Activated naive CD4-positive, alpha-beta T cell treated with anti-CD3 and anti-CD28 coated beads, Interleukin-2, amount 10 ng/mL, durations not matched to agents 7 days and 5 days (primary cell): ENCODE results near the gene SCAI.
"Not testable (repeated sequence)": the region's sequence is repeated elsewhere in the genome, so short reads cannot be mapped to it uniquely, and the experiment has no call there.

Experiments
- CTCF ChIA-PET: fragments of 350-600 bp; sonication (Branson Sonifier 250); formaldehyde crosslinking; loops from one replicate; lab custom pipeline; 2021; ENCODE audit warnings: antibody characterized with exemption; lab: Charles Lee
- DNase-seq: peaks from one replicate; pipeline ENCODE4 v3.0.0-alpha.2; 2020
- H3K27ac Mint-ChIP-seq: one replicate; pipeline ENCODE4 v1.8.0; 2021; ENCODE audit warnings: mild to moderate bottlenecking, moderate library complexity, mixed read lengths
- H3K27me3 Mint-ChIP-seq: one replicate; pipeline ENCODE4 v1.8.0; 2021; ENCODE audit warnings: mild to moderate bottlenecking, mixed read lengths
- H3K36me3 Mint-ChIP-seq: one replicate; pipeline ENCODE4 v1.8.0; 2021; ENCODE audit warnings: mixed read lengths
- H3K4me1 Mint-ChIP-seq: one replicate; pipeline ENCODE4 v1.8.0; 2021; ENCODE audit warnings: mixed read lengths
- H3K4me3 Mint-ChIP-seq: one replicate; pipeline ENCODE4 v1.8.0; 2021; ENCODE audit warnings: mild to moderate bottlenecking, moderate library complexity, mixed read lengths
- H3K9me3 Mint-ChIP-seq: one replicate; pipeline ENCODE4 v1.8.0; 2021; ENCODE audit warnings: mixed read lengths

The SCAI gene

GRCh38 chr9:125103770-125104460 lies 39.4 kb downstream of the SCAI start:
- peaks cover 1% of the 10 kb centered on the region for H3K36me3 Mint-ChIP-seq
- no peak for DNase-seq
- no peaks in the 10 kb centered on the region for H3K9me3 Mint-ChIP-seq
- CTCF ChIA-PET, result no interaction called here
- no peaks in the 10 kb centered on the region for H3K4me1 Mint-ChIP-seq
- no peak overlapping the region for H3K4me3 Mint-ChIP-seq
- no peaks in the 10 kb centered on the region for H3K27me3 Mint-ChIP-seq
- no peak overlapping the region for H3K27ac Mint-ChIP-seq

GRCh38 chr9:125103021-125103420 lies 40.3 kb downstream of the SCAI start:
- Mint-ChIP-seq H3K27ac (no peak overlapping the region), H3K36me3 (no peaks in the 10 kb centered on the region), H3K4me3 (no peak overlapping the region), H3K4me1 (no peaks in the 10 kb centered on the region), H3K27me3 (no peaks in the 10 kb centered on the region), H3K9me3 (no peaks in the 10 kb centered on the region)
- CTCF ChIA-PET, result no interaction called here
- no peak for DNase-seq

GRCh38 chr9:125100822-125101221 lies 42.5 kb downstream of the SCAI start:
- CTCF ChIA-PET, result interaction anchor here (1.1 kb wide), 1 partner anchor 11 kb away, joined by 3 read pairs; no protein-coding TSS in a partner anchor
- Mint-ChIP-seq H3K27me3 (no peaks in the 10 kb centered on the region), H3K4me3 (no peak overlapping the region), H3K36me3 (peaks cover 6% of the 10 kb centered on the region), H3K4me1 (peaks cover 8% of the 10 kb centered on the region), H3K27ac (no peak overlapping the region), H3K9me3 (peaks cover 8% of the 10 kb centered on the region)
- DNase-seq, result no peak

- Mint-ChIP-seq H3K4me1 (peaks cover 12% of the 10 kb centered on the region), H3K4me3 (no peak overlapping the region), H3K27me3 (no peaks in the 10 kb centered on the region), H3K27ac (no peak overlapping the region), H3K36me3 (peaks cover 11% of the 10 kb centered on the region), H3K9me3 (peaks cover 10% of the 10 kb centered on the region)
- CTCF ChIA-PET, result no interaction called here
- no peak for DNase-seq
These were observed 43.5 kb downstream of the SCAI start for GRCh38 chr9:125099816-125100215.

GRCh38 chr9:125095821-125096443 lies 47.4 kb downstream of the SCAI start:
- no peaks in the 10 kb centered on the region for H3K27me3 Mint-ChIP-seq
- peaks cover 10% of the 10 kb centered on the region for H3K9me3 Mint-ChIP-seq
- peaks cover 12% of the 10 kb centered on the region for H3K4me1 Mint-ChIP-seq
- DNase-seq, result no peak
- no peak overlapping the region for H3K27ac Mint-ChIP-seq
- CTCF ChIA-PET, result no interaction called here
- H3K4me3 Mint-ChIP-seq, result no peak overlapping the region
- peaks cover 14% of the 10 kb centered on the region for H3K36me3 Mint-ChIP-seq

- Mint-ChIP-seq H3K9me3 (peaks cover 5% of the 10 kb centered on the region), H3K4me3 (no peak overlapping the region)
These were observed 52.2 kb downstream of the SCAI start for GRCh38 chr9:125091121-125091520.

GRCh38 chr9:125089331-125089730 lies 54.0 kb downstream of the SCAI start:
- CTCF ChIA-PET, result no interaction called here
- no peaks in the 10 kb centered on the region for H3K27me3 Mint-ChIP-seq
- H3K36me3 Mint-ChIP-seq, result peaks cover 2% of the 10 kb centered on the region
- H3K4me1 Mint-ChIP-seq, result no peaks in the 10 kb centered on the region
- no peak overlapping the region for H3K27ac Mint-ChIP-seq
- no peak for DNase-seq
- H3K9me3 Mint-ChIP-seq, result no peaks in the 10 kb centered on the region
- H3K4me3 Mint-ChIP-seq, result no peak overlapping the region

More at GRCh38 chr9:125091121-125091520, 52.2 kb downstream of the SCAI start:
- H3K27me3 Mint-ChIP-seq, result no peaks in the 10 kb centered on the region
- H3K36me3 Mint-ChIP-seq, result peaks cover 10% of the 10 kb centered on the region
- DNase-seq, result no peak
- H3K27ac Mint-ChIP-seq, result no peak overlapping the region
- H3K4me1 Mint-ChIP-seq, result peaks cover 7% of the 10 kb centered on the region
- CTCF ChIA-PET, result no interaction called here

GRCh38 chr9:125088752-125089151 lies 54.6 kb downstream of the SCAI start:
- peaks cover under 1% of the 10 kb centered on the region for H3K9me3 Mint-ChIP-seq
- H3K36me3 Mint-ChIP-seq, result peaks cover 2% of the 10 kb centered on the region
- no peak overlapping the region for H3K27ac Mint-ChIP-seq
- no peaks in the 10 kb centered on the region for H3K4me1 Mint-ChIP-seq
- no peak for DNase-seq
- H3K27me3 Mint-ChIP-seq, result no peaks in the 10 kb centered on the region
- CTCF ChIA-PET, result no interaction called here
- no peak overlapping the region for H3K4me3 Mint-ChIP-seq

GRCh38 chr9:125085703-125086477 lies 57.4 kb downstream of the SCAI start:
- peaks cover 21% of the 10 kb centered on the region for H3K9me3 Mint-ChIP-seq
- H3K4me1 Mint-ChIP-seq, result no peaks in the 10 kb centered on the region
- H3K27me3 Mint-ChIP-seq, result no peaks in the 10 kb centered on the region
- no peak for DNase-seq
- H3K27ac Mint-ChIP-seq, result no peak overlapping the region
- no peak overlapping the region for H3K4me3 Mint-ChIP-seq
- CTCF ChIA-PET, result no interaction called here
- peaks cover 22% of the 10 kb centered on the region for H3K36me3 Mint-ChIP-seq

- H3K27ac Mint-ChIP-seq, CTCF ChIA-PET, H3K27me3 Mint-ChIP-seq, DNase-seq, H3K4me1 Mint-ChIP-seq, H3K4me3 Mint-ChIP-seq: not testable (repeated sequence)
- Mint-ChIP-seq H3K9me3 (peaks cover 27% of the 10 kb centered on the region), H3K36me3 (peaks cover 22% of the 10 kb centered on the region)
These were observed 61.1 kb downstream of the SCAI start for GRCh38 chr9:125082197-125082596.

- H3K9me3 Mint-ChIP-seq, result peaks cover 27% of the 10 kb centered on the region
- CTCF ChIA-PET, DNase-seq, H3K4me1 Mint-ChIP-seq, H3K27me3 Mint-ChIP-seq, H3K27ac Mint-ChIP-seq, H3K4me3 Mint-ChIP-seq: not testable (repeated sequence)
- peaks cover 22% of the 10 kb centered on the region for H3K36me3 Mint-ChIP-seq
These were observed 62.5 kb downstream of the SCAI start for GRCh38 chr9:125080797-125081196.

GRCh38 chr9:125079931-125080330 lies 63.4 kb downstream of the SCAI start:
- no peak overlapping the region for H3K4me3 Mint-ChIP-seq

GRCh38 chr9:125075997-125076396 lies 67.3 kb downstream of the SCAI start:
- Mint-ChIP-seq H3K27me3 (no peaks in the 10 kb centered on the region), H3K27ac (no peak overlapping the region), H3K4me1 (no peaks in the 10 kb centered on the region), H3K36me3 (peaks cover 5% of the 10 kb centered on the region), H3K9me3 (peaks cover 7% of the 10 kb centered on the region), H3K4me3 (no peak overlapping the region)
- no peak for DNase-seq
- CTCF ChIA-PET, result no interaction called here

More at GRCh38 chr9:125079931-125080330, 63.4 kb downstream of the SCAI start:
- Mint-ChIP-seq H3K4me1 (no peaks in the 10 kb centered on the region), H3K27ac (no peak overlapping the region), H3K27me3 (no peaks in the 10 kb centered on the region), H3K9me3 (peaks cover 27% of the 10 kb centered on the region), H3K36me3 (peaks cover 24% of the 10 kb centered on the region)
- DNase-seq, result no peak
- CTCF ChIA-PET, result no interaction called here

- H3K27me3 Mint-ChIP-seq, result no peaks in the 10 kb centered on the region
- peaks cover 3% of the 10 kb centered on the region for H3K36me3 Mint-ChIP-seq
- no peak for DNase-seq
- H3K27ac Mint-ChIP-seq, result no peak overlapping the region
- CTCF ChIA-PET, result no interaction called here
- no peak overlapping the region for H3K4me3 Mint-ChIP-seq
- H3K9me3 Mint-ChIP-seq, result no peaks in the 10 kb centered on the region
- H3K4me1 Mint-ChIP-seq, result no peaks in the 10 kb centered on the region
These were observed 68.4 kb downstream of the SCAI start for GRCh38 chr9:125074976-125075375.
